Stimulated activated CD8-positive, alpha-beta memory T cell treated with anti-CD3 and anti-CD28 coated beads, Interleukin-4, amount 100 ng/mL, for 24 hours (primary cell): ENCODE results near the gene RPS6KB2.

Experiments
- DNase-seq: peaks from one replicate; pipeline ENCODE4 v3.0.0-alpha.2; 2020; ENCODE audit warnings: low read depth

Gene RPS6KB2

GRCh38 chr11:67428052-67429001, at the start of gene RPS6KB2:
Gene RPS6KB2, plus strand, starts transcription at chr11:67428494. Its CDS starts 52 bp downstream, at chr11:67428546.
- DNase-seq = peak; percentile 99

DNA sequence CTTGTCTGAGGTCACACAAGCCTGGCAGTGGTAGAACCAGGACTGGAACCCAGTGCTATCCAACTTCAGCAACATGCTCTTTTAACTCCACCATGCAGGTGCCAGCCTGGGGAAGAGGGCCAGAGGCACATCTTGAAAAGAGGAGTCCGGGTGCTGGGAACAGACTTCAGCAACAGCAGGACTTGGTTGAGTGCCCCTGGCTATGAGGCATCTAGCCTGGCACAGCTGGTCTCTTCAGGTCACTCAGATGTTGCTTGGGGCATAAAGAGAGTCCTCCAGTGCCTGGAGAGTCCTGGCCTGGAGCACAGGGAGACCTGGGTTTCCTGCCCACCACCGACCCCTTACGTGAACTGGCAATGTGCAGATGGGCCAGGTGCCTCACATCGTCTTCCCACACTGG, 49.8 kb upstream of the RPS6KB2 start:
- no peak for DNase-seq

GRCh38 chr11:67379061-67380058, 48.9 kb upstream of the RPS6KB2 start:
- no peak for DNase-seq

DNA sequence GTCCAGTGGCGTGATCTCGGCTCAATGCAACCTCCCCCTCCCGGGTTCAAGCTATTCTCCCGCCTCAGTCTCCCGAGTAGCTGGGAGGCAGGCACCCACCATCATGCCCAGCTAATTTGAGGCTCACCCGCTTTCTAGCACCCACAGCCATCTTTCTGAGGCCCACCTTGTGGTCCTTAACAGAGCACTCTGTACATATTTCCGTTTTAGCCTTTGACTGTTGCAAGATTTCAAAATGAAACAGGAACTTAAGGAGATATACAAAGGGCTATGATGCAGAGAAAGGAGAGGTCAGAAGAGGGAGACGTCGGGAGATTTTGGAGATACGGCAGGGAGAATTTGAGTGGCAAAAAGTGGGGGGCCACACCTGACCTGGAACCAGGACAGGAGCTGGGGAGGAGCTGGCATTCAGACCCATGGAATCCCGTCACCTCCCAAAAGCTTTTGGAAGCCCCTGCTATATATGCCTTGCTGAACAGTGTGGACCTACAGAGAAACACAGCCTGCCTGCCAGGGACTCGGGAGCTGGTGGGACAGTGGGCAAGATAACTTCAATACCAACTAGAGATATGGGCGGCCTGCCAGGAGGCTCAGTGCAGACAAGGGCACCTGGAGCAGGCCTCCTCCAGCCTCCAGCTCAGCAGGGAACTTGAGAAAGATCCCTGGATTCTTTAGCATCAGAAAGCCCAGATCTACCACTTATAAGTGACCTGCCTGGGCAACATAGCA, 46.9 kb upstream of the RPS6KB2 start:
- DNase-seq = no peak

GRCh38 chr11:67382276-67383136, 45.8 kb upstream of the RPS6KB2 start:
- peak; percentile 72 for DNase-seq

GRCh38 chr11:67384851-67385366, 43.4 kb upstream of the RPS6KB2 start:
- no peak for DNase-seq

- DNase-seq = no peak
These were observed 41.2 kb upstream of the RPS6KB2 start for GRCh38 chr11:67387069-67387468.

DNA sequence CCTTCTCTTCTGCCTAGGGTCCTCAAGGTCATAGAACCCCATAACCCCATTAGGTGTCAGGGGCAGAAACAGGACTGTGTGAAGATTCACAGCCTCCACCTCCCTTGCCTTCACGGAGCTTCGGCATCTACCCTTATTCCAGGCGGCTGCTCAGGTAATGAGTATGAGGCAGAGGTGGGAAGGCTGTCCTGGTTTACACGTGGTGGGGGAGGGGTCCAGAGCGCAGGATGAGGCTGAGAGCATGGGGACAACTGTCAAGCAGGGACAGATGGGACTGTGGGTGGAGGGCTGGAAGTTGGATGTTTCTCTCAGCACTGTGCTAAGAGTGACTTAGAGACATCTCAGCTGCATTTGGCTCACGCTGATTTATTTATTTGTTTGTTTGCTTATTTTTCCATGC, 40.8 kb upstream of the RPS6KB2 start:
- no peak for DNase-seq

GRCh38 chr11:67389477-67389876, 38.8 kb upstream of the RPS6KB2 start:
- DNase-seq = no peak

DNA sequence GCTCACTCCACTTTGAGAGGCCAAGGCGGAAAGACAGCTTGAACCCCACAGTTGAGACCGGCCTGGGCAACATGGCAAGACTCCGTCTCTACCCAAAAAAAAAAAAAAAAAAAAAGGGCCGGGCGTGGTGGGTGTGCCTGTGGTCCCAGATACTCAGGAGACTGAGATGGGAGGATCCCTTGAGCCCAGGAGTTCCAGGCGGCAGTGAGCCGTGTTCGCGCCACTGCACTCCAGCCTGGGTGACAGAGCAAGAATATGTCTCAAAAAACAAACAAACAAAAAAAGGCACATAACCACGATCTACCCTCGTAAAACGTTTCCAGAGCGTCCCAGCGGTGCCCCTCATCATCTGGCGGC, 37.4 kb upstream of the RPS6KB2 start:
- no peak for DNase-seq

GRCh38 chr11:67391304-67392182, 36.8 kb upstream of the RPS6KB2 start, which contains the start of gene RAD9A:
Gene RAD9A, plus strand, starts transcription at chr11:67391986. Its CDS starts 59 bp downstream, at chr11:67392045.
- DNase-seq = peak; percentile 91

DNA sequence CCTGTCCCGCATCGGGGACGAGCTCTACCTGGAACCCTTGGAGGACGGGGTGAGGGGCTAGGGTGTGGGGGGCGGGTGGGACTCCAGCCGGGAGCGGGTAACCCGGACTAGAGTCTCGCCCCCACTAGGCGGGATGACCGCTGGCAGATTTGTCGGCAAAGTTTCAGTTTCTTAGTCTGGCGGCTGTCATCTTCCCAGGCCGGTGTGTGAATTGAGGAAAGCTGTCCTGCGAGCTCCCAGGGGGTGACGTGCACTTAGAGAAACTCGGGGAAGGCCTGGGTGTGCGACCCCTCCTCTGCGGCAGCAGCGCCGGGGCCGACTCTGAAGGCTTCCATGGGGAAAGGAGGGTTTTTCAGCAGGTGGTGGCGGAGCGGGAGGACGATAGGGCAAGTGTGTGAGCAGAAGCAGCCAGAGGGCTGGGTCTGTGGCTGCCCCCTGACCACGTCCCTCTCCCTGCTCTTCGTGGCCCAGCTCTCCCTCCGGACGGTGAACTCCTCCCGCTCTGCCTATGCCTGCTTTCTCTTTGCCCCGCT, 36.0 kb upstream of the RPS6KB2 start:
- DNase-seq = no peak

DNA sequence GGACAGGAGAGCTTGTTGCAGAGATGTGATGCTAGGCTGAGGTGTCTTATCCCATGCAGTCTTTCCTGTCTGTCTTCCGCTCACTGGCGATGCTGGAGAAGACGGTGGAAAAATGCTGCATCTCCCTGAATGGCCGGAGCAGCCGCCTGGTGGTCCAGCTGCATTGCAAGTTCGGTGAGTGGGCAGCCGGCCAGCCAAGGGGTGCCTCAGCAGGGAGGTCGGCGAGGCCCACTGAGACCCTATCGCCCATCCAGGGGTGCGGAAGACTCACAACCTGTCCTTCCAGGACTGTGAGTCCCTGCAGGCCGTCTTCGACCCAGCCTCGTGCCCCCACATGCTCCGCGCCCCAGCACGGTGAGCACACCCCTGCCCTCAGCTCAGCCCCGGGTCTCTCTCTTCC, 34.9 kb upstream of the RPS6KB2 start:
- DNase-seq = no peak

DNA sequence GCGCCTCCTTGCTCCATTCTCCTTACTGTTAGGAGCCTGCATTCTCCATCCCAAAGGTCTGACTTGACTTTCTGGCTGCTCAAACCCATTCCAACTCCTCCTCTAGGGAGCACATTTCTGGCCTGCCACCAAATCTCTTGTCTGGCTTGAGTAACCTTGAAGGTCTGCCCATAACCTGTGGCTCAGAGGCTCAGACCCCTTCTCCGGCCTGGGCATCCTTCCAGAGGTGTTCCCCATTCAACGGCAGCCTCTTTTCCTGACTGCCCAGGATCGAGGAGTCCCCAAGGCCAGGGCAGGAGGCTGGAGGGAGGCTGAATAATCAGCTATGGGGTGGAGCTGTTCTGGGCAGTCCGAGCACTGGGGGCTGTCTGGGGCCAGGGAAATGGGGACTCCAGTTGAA, 34.3 kb upstream of the RPS6KB2 start:
- no peak for DNase-seq

- DNase-seq = no peak
These were observed 32.6 kb upstream of the RPS6KB2 start for GRCh38 chr11:67395555-67396258.

DNA sequence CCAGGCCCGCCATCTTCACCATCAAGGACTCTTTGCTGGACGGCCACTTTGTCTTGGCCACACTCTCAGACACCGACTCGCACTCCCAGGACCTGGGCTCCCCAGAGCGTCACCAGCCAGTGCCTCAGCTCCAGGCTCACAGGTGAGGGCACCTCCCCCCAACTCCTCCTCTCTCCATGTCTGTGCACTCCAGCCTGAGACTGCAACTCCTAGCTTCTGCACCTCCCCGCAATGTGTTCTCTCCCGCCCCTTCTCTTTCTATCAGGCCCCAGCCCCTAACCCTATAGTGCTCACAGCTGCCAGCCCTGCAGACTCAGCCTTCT, 32.1 kb upstream of the RPS6KB2 start:
- no peak for DNase-seq

GRCh38 chr11:67396587-67397389, 31.5 kb upstream of the RPS6KB2 start:
- DNase-seq = no peak

GRCh38 chr11:67397536-67397935, 30.8 kb upstream of the RPS6KB2 start:
- DNase-seq = no peak
